ENCODE results near the gene CCNB2.

Gene CCNB2

DNA sequence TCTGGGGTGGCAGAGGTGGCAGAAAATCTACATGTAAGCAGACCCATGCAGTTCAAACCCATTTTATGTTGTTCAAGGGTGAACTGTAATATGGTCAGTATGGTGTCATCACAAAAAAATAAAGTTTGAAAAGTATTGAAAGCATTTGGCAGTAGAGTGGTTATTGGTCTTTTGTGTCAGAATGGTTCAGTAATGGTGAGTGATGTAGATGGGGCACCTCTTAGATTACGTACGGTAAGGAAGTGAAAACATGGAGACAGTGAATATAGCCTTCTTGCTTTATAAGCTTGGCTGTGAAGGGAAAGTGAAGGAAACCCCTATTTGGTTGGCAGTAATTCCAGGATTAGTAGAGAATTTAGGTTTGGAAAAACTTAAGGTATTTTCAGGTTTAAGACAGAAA lies 17.2 kb upstream of the CCNB2 start:
- peak overlapping the region; percentile 0 for H3K27ac Mint-ChIP-seq
- H3K36me3 Mint-ChIP-seq (ENCODE audit: low read depth): peaks cover 58% of the 10 kb centered on the region
- no peak overlapping the region for H3K4me3 Mint-ChIP-seq
- no peaks in the 10 kb centered on the region for H3K9me3 Mint-ChIP-seq
- H3K27me3 Mint-ChIP-seq (ENCODE audit: low read depth, poor library complexity): no peaks in the 10 kb centered on the region
- H3K4me1 Mint-ChIP-seq: no peaks in the 10 kb centered on the region
- DNase-seq: no peak
- TF ChIP-seq, protein P1, sequence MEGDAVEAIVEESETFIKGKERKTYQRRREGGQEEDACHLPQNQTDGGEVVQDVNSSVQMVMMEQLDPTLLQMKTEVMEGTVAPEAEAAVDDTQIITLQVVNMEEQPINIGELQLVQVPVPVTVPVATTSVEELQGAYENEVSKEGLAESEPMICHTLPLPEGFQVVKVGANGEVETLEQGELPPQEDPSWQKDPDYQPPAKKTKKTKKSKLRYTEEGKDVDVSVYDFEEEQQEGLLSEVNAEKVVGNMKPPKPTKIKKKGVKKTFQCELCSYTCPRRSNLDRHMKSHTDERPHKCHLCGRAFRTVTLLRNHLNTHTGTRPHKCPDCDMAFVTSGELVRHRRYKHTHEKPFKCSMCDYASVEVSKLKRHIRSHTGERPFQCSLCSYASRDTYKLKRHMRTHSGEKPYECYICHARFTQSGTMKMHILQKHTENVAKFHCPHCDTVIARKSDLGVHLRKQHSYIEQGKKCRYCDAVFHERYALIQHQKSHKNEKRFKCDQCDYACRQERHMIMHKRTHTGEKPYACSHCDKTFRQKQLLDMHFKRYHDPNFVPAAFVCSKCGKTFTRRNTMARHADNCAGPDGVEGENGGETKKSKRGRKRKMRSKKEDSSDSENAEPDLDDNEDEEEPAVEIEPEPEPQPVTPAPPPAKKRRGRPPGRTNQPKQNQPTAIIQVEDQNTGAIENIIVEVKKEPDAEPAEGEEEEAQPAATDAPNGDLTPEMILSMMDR (IDR thresholded peaks at IDR 0.05): no peak

DNA sequence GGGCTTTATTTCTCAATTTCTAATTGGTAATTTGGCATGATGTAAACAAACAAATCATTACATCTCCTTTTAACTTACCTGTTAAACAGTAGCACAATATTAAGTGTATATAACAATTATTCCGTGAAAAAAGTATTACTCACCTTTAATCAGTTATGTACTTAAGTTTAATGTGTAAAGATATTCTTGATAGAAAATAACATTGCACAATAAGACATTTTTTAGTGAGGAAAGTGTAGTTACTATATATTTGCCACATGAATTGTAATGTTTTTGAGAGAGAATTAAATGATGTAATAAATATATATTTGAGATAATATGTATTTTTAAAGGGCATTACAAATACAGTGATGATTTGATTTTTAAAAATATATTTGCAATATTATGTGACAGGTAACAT lies 10.9 kb upstream of the CCNB2 start:
- Mint-ChIP-seq H3K4me1 (no peaks in the 10 kb centered on the region), H3K9me3 (no peaks in the 10 kb centered on the region), H3K36me3 (ENCODE audit: low read depth) (peaks cover 68% of the 10 kb centered on the region), H3K27me3 (ENCODE audit: low read depth, poor library complexity) (no peaks in the 10 kb centered on the region), H3K27ac (no peak overlapping the region), H3K4me3 (no peak overlapping the region)
- TF ChIP-seq, protein P1 (IDR thresholded peaks at IDR 0.05): no peak
- DNase-seq: no peak

DNA sequence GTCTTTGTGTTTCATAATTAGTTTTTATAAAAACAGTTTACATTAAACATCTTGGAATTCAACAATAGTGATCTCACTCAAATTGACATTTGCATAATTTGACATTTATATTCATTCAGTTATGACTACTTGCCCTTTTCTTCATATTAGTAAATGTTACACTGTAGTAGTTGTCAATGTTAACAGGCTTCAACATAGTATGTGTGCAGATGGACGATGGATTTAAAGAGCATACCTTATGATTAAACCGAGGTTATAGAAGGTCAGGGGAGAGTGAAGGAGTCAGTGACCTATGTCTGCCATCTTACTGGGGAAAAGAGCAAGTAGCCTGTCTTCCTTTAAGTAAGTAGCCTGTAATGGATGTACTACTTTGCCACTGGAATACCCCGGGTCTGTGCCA lies 8.5 kb upstream of the CCNB2 start:
- TF ChIP-seq, protein P1 (IDR thresholded peaks at IDR 0.05): no peak
- H3K4me3 Mint-ChIP-seq: no peak overlapping the region
- peaks cover 56% of the 10 kb centered on the region for H3K36me3 Mint-ChIP-seq (ENCODE audit: low read depth)
- H3K27ac Mint-ChIP-seq: no peak overlapping the region
- H3K27me3 Mint-ChIP-seq (ENCODE audit: low read depth, poor library complexity): no peaks in the 10 kb centered on the region
- H3K9me3 Mint-ChIP-seq: no peaks in the 10 kb centered on the region
- H3K4me1 Mint-ChIP-seq: no peaks in the 10 kb centered on the region
- no peak for DNase-seq

DNA sequence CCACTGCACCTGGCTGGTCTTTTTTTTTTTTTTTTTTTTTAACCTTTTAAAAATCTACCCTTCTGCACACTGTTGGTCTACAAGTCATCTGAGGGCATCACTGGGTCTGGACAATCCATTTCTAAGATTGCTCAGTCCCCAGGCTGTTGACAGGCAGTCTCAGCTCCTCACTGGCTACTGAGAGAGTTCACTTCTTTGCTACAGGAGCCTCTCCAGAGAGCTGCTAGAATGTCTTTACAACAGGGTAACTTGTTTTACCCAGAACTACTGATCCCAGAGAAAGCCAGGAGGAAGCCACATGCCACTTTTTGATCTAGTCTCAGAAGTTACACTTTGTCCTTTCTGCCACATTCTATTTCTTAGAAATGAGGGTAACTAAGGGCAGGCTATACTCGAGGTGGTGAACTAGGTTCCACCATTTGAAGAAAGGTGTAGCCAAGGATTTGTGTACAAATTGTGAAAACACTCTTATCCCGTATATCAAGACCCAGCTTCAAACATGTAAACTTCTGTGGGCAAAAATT lies 5.7 kb upstream of the CCNB2 start:
- H3K4me3 Mint-ChIP-seq: no peak overlapping the region
- peaks cover 2% of the 10 kb centered on the region for H3K4me1 Mint-ChIP-seq
- no peaks in the 10 kb centered on the region for H3K27me3 Mint-ChIP-seq (ENCODE audit: low read depth, poor library complexity)
- H3K36me3 Mint-ChIP-seq (ENCODE audit: low read depth): peaks cover 39% of the 10 kb centered on the region
- H3K9me3 Mint-ChIP-seq: no peaks in the 10 kb centered on the region
- no peak for DNase-seq
- peak overlapping the region; percentile 96 for H3K27ac Mint-ChIP-seq
- TF ChIP-seq, protein P1 (IDR thresholded peaks at IDR 0.05): no peak

DNA sequence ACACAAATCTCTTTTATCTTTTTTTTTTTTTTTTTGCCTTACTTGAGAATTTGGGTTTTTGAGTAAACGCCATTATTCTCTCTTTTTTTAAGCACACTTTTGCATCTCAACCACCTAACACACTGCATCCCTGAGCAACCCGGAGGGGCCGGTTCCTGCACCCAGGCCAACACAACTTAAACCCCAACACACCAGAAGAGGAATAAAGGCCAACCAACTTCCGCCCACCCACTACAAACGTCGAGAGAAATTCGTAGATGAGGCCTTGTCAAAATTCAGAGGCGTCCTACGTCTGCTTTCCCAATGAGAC lies 389 bp upstream of the CCNB2 start:
- no peaks in the 10 kb centered on the region for H3K27me3 Mint-ChIP-seq (ENCODE audit: low read depth, poor library complexity)
- H3K4me3 Mint-ChIP-seq: peak overlapping the region; percentile 97
- H3K36me3 Mint-ChIP-seq (ENCODE audit: low read depth): peaks cover 39% of the 10 kb centered on the region
- peaks cover 27% of the 10 kb centered on the region for H3K4me1 Mint-ChIP-seq
- TF ChIP-seq, protein P1 (IDR thresholded peaks at IDR 0.05): no peak
- H3K9me3 Mint-ChIP-seq: no peaks in the 10 kb centered on the region
- peak overlapping the region; percentile 41 for H3K27ac Mint-ChIP-seq
- no peak for DNase-seq

DNA sequence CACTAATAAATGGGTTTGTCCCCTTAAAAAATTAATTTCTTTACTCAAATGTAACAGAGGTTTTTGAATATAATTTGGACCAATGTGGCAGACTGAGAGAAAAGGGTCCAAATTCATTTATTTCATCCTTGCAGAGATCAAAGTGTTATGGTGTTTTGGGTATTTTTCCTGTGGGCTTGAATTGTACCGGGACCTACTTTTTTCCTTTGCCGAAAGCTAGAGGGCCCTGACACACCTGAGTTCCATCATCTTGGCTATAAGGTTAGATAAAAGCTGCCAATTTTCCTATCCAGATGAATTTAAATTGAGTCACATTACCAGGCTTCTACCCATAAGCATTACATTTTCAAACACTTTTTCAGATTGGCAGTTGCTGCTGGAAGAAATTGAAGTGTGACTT lies 908 bp downstream of the CCNB2 start:
- Mint-ChIP-seq H3K36me3 (ENCODE audit: low read depth) (peaks cover 44% of the 10 kb centered on the region), H3K4me1 (peaks cover 27% of the 10 kb centered on the region), H3K27me3 (ENCODE audit: low read depth, poor library complexity) (no peaks in the 10 kb centered on the region), H3K4me3 (peak overlapping the region; percentile 97), H3K9me3 (no peaks in the 10 kb centered on the region), H3K27ac (no peak overlapping the region)
- no peak for DNase-seq
- TF ChIP-seq, protein P1 (IDR thresholded peaks at IDR 0.05): no peak
